ENCODE results near the gene ZNF506.
A peak's percentile ranks its signal among the peaks of the same experiment; 100 is the strongest.
"Not testable (repeated sequence)": the region's sequence is repeated elsewhere in the genome, so short reads cannot be mapped to it uniquely, and the experiment has no call there.

Gene ZNF506

GRCh38 chr19:19821366-19821951, at the start of gene ZNF506:
Gene ZNF506, minus strand, starts transcription at chr19:19821750. Its CDS starts 147 bp downstream, at chr19:19821603.
- peak; percentile 98 for DNase-seq

- not testable (repeated sequence) for DNase-seq
Measured at GRCh38 chr19:19870086-19870485, 48.5 kb upstream of the ZNF506 start.

- DNase-seq = peak; percentile 45
Measured at GRCh38 chr19:19866611-19867248, 45.2 kb upstream of the ZNF506 start.

GRCh38 chr19:19865750-19866610, 44.4 kb upstream of the ZNF506 start, which contains the start of gene ZNF253:
Gene ZNF253, plus strand, starts transcription at chr19:19865882. Its CDS starts 115 bp downstream, at chr19:19865997.
- DNase-seq = peak; percentile 96

GRCh38 chr19:19860756-19861390, 39.3 kb upstream of the ZNF506 start:
- peak; percentile 43 for DNase-seq

- DNase-seq = no peak
Measured at GRCh38 chr19:19858751-19859150, 37.2 kb upstream of the ZNF506 start.

GRCh38 chr19:19851740-19852139, 30.2 kb upstream of the ZNF506 start:
- DNase-seq = not testable (repeated sequence)

- DNase-seq = no peak
Measured at GRCh38 chr19:19849056-19849455, 27.5 kb upstream of the ZNF506 start.

- DNase-seq = no peak
Measured at GRCh38 chr19:19847781-19848180, 26.2 kb upstream of the ZNF506 start.

GRCh38 chr19:19835560-19836038, 14.0 kb upstream of the ZNF506 start:
- DNase-seq = no peak

GRCh38 chr19:19826875-19827274, 5.3 kb upstream of the ZNF506 start:
- DNase-seq = no peak

- no peak for DNase-seq
Measured at GRCh38 chr19:19823916-19824315, 2.4 kb upstream of the ZNF506 start.

- not testable (repeated sequence) for DNase-seq
Measured at GRCh38 chr19:19821976-19822375, 426 bp upstream of the ZNF506 start.

- no peak for DNase-seq
Measured at GRCh38 chr19:19820774-19821320, 703 bp downstream of the ZNF506 start.

GRCh38 chr19:19817357-19817756, 4.2 kb downstream of the ZNF506 start:
- DNase-seq = peak; percentile 51

- no peak for DNase-seq
Measured at GRCh38 chr19:19816679-19817078, 4.9 kb downstream of the ZNF506 start.

GRCh38 chr19:19811999-19812398, 9.6 kb downstream of the ZNF506 start:
- not testable (repeated sequence) for DNase-seq

- DNase-seq = no peak
Measured at GRCh38 chr19:19805480-19805879, 16.1 kb downstream of the ZNF506 start.

- no peak for DNase-seq
Measured at GRCh38 chr19:19788015-19788414, 33.5 kb downstream of the ZNF506 start.

GRCh38 chr19:19785476-19785875, 36.1 kb downstream of the ZNF506 start:
- DNase-seq = not testable (repeated sequence)

GRCh38 chr19:19782783-19783182, 38.8 kb downstream of the ZNF506 start:
- DNase-seq = peak; percentile 60

- not testable (repeated sequence) for DNase-seq
Measured at GRCh38 chr19:19781791-19782190, 39.8 kb downstream of the ZNF506 start.

- DNase-seq = no peak
Measured at GRCh38 chr19:19778666-19779065, 42.9 kb downstream of the ZNF506 start.

Measured in activated naive CD4-positive, alpha-beta T cell treated with anti-CD3 and anti-CD28 coated beads, Interleukin-2, amount 50 U/mL, for 16 hours (primary cell).